ENCODE data around the gene HES2. TPM values are rescaled to one million over a fixed set of nuclear protein-coding genes. Genes with fewer than 3 reads are reported as not detected.
A peak's percentile ranks its signal among the peaks of the same experiment; 100 is the strongest.

HES2 gene
- total and polyA plus RNA-seq, 9 of the 15 experiments (the other 6 are each of a cell fraction or from before 2014, with no cell fraction given) = 0.05 to 0.18 (median 0.07) TPM; not detected in 4

- TF ChIP-seq ZMIZ1 (IDR thresholded peaks at IDR 0.05; ENCODE audit: low read depth in 2 of 2, low read length in 2 of 2) = 0 out of 4 replicates have a peak, but pooled peaks of 1 of the 2 experiments have one; percentile 8
- no peak for TF ChIP-seq ZNF197 (CRISPR knock-in tag; IDR thresholded peaks at IDR 0.05; ENCODE audit: low read depth)
- peak; percentile 93 for TF ChIP-seq ATF7 (IDR thresholded peaks at IDR 0.05)
- peak; percentile 15; the same call in 1 of the 2 replicates for TF ChIP-seq HEY1 (CRISPR knock-in tag; IDR thresholded peaks at IDR 0.05; ENCODE audit: borderline replicate concordance)
- peak; percentile 83 for TF ChIP-seq USF2 (CRISPR knock-in tag; IDR thresholded peaks at IDR 0.05)
- TF ChIP-seq MTA1 (IDR thresholded peaks at IDR 0.05; ENCODE audit: borderline replicate concordance) = peak; percentile 64; the same call in 1 of the 2 replicates
- no peak for TF ChIP-seq ZNF23 (CRISPR knock-in tag; IDR thresholded peaks at IDR 0.05)
- TF ChIP-seq, protein P1, sequence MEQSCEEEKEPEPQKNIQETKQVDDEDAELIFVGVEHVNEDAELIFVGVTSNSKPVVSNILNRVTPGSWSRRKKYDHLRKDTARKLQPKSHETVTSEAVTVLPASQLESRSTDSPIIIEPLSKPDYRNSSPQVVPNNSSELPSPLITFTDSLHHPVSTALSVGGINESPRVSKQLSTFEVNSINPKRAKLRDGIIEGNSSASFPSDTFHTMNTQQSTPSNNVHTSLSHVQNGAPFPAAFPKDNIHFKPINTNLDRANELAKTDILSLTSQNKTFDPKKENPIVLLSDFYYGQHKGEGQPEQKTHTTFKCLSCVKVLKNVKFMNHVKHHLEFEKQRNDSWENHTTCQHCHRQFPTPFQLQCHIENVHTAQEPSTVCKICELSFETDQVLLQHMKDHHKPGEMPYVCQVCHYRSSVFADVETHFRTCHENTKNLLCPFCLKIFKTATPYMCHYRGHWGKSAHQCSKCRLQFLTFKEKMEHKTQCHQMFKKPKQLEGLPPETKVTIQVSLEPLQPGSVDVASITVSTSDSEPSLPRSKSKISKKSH (CRISPR knock-in tag; IDR thresholded peaks at IDR 0.05) = no peak
- TF ChIP-seq PYGO2 (tag; IDR thresholded peaks at IDR 0.05) = no peak
- TF ChIP-seq MAFK (IDR thresholded peaks at IDR 0.05; ENCODE audit: low read length) = no peak
- no peak for TF ChIP-seq FOXA1 (IDR thresholded peaks at IDR 0.05; ENCODE audit: borderline replicate concordance)
- peak; percentile 63; the same call in 1 of the 2 replicates for TF ChIP-seq NBN (IDR thresholded peaks at IDR 0.05; ENCODE audit: low read depth)
- TF ChIP-seq, protein P2, sequence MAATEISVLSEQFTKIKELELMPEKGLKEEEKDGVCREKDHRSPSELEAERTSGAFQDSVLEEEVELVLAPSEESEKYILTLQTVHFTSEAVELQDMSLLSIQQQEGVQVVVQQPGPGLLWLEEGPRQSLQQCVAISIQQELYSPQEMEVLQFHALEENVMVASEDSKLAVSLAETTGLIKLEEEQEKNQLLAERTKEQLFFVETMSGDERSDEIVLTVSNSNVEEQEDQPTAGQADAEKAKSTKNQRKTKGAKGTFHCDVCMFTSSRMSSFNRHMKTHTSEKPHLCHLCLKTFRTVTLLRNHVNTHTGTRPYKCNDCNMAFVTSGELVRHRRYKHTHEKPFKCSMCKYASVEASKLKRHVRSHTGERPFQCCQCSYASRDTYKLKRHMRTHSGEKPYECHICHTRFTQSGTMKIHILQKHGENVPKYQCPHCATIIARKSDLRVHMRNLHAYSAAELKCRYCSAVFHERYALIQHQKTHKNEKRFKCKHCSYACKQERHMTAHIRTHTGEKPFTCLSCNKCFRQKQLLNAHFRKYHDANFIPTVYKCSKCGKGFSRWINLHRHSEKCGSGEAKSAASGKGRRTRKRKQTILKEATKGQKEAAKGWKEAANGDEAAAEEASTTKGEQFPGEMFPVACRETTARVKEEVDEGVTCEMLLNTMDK (IDR thresholded peaks at IDR 0.05; ENCODE audit: borderline replicate concordance, insufficient read depth, low read depth, low read length, poor library complexity, severe bottlenecking) = peak; percentile 80
- no peak for TF ChIP-seq CAMTA2 (CRISPR knock-in tag; conservative IDR thresholded peaks at IDR 0.05)
- TF ChIP-seq XRCC4 (IDR thresholded peaks at IDR 0.05; ENCODE audit: extremely low read depth, insufficient read depth, insufficient read length) = no peak
- peak; percentile 65 for TF ChIP-seq ZNF699 (CRISPR knock-in tag; IDR thresholded peaks at IDR 0.05; ENCODE audit: insufficient replicate concordance)
- TF ChIP-seq BRF1 (IDR thresholded peaks at IDR 0.05; ENCODE audit: borderline replicate concordance, extremely low read depth, insufficient read length) = no peak
- TF ChIP-seq HIVEP1 (CRISPR knock-in tag; IDR thresholded peaks at IDR 0.05) = 0 out of 2 replicates have a peak, but pooled peaks have one; percentile 69
- TF ChIP-seq ZNF133 (CRISPR knock-in tag; IDR thresholded peaks at IDR 0.05) = no peak
- peak; percentile 68; the same call in 1 of the 2 replicates for TF ChIP-seq DIDO1 (tag; IDR thresholded peaks at IDR 0.05; ENCODE audit: low read depth)
Observed at GRCh38 chr1:6393400-6394187, 26.1 kb downstream of the HES2 start, which contains the start of gene ACOT7 (continued).

Data from K562 (cell line).